Astrocyte of the spinal cord (primary cell): Measurements from ENCODE around the gene ANAPC4.
"Not testable (repeated sequence)": the region's sequence is repeated elsewhere in the genome, so short reads cannot be mapped to it uniquely, and the experiment has no call there.

Experiments
- DNase-seq: peaks from one replicate; pipeline ENCODE4 v3.0.0; 2011; ENCODE audit warnings: low read depth, low spot score
- H3K4me3 ChIP-seq: 2 replicates; pipeline ENCODE4 v1.5.1; 2011; ENCODE audit warnings: low read depth, mild to moderate bottlenecking, low read length, moderate library complexity
- CTCF ChIP-seq: IDR thresholded peaks from 2 replicates; pipeline ENCODE4 v1.5.1; 2012; ENCODE audit warnings: low read depth, mild to moderate bottlenecking, low read length, inconsistent platforms
- in situ Hi-C: cut with HindIII; loops from 2 replicates; pipeline ENCODE4 v1.10.0; 2017; ENCODE audit warnings: low sequenced_read_pairs

ANAPC4 gene

GRCh38 chr4:25361253-25361652 lies 15.8 kb upstream of the ANAPC4 start:
- TF ChIP-seq CTCF: no peak
- DNase-seq: no peak
- in situ Hi-C loops: no loop called here
- H3K4me3 ChIP-seq: no peak overlapping the region

- H3K4me3 ChIP-seq: no peak overlapping the region
- in situ Hi-C loops: no loop called here
- peak; percentile 52 for TF ChIP-seq CTCF
- DNase-seq: peak; percentile 62
These were observed 9.9 kb upstream of the ANAPC4 start for GRCh38 chr4:25367004-25367621.

- no peak for TF ChIP-seq CTCF
- in situ Hi-C loops: no loop called here
- DNase-seq: no peak
- H3K4me3 ChIP-seq: no peak overlapping the region
These were observed 9.2 kb upstream of the ANAPC4 start for GRCh38 chr4:25367877-25368276.

- no peak for DNase-seq
- no peak overlapping the region for H3K4me3 ChIP-seq
- no peak for TF ChIP-seq CTCF
- in situ Hi-C loops: no loop called here
These were observed 8.7 kb upstream of the ANAPC4 start for GRCh38 chr4:25368315-25368714.

GRCh38 chr4:25370242-25370641 lies 6.8 kb upstream of the ANAPC4 start:
- in situ Hi-C loops: no loop called here

GRCh38 chr4:25372549-25372948 lies 4.5 kb upstream of the ANAPC4 start:
- H3K4me3 ChIP-seq, DNase-seq, in situ Hi-C loops: not testable (repeated sequence)

More at GRCh38 chr4:25370242-25370641, 6.8 kb upstream of the ANAPC4 start:
- no peak overlapping the region for H3K4me3 ChIP-seq
- TF ChIP-seq CTCF: no peak
- DNase-seq: no peak

GRCh38 chr4:25377572-25378436 lies 741 bp downstream of the ANAPC4 start:
- DNase-seq: peak; percentile 15
- TF ChIP-seq CTCF: no peak
- peak overlapping the region; percentile 95 for H3K4me3 ChIP-seq
- in situ Hi-C loops: no loop called here
